Measurements from ENCODE around the gene KCNJ15. TPM values are rescaled to one million over a fixed set of nuclear protein-coding genes. Genes with fewer than 3 reads are reported as not detected.
A peak's percentile ranks its signal among the peaks of the same experiment; 100 is the strongest.

Gene KCNJ15
- 14.5 TPM for total RNA-seq (2013)
- polyA plus RNA-seq (10 to 100 TPM in 1 of 3 donors, 1 to 10 TPM in 2; 4.5 to 26.5 (median 8.0) TPM), polyA minus RNA-seq (4.0 and 4.8 TPM in 2 replicates), total RNA-seq (8.2 to 102 (median 51.5) reads per million in 11 experiments)

DNA sequence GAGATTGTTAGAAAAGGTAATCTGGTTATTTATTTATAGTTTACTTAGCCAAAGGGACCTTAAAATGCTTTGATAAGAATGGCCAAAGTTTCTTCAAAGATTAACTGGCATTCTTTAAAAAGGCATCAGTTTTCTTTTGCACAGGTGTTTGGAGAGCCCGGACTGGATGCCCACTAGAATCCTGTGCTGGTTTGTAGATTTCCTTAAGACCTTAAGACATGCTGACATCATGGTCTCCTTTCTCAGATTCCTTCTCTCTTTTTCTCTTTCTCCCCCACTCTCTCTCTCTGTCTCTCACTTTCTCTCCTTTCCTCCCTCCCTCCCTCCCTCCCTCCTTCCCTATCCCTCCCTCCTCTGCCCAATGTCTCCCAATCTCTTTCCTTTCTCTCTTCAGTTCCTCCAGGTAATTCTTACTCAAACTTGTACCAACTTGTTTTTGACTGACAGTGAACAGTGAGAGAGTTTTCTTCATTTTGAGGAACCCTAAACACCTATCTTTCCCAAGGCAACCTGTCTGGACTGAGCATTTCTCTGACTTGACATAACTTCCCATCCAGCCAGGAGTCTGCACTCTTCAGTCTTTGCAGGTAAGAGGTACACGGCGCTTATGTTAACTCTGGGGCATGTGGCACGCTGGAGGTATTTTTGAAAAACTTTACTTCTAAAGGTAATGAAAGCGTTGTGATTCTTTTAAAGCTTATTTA lies at the start of gene KCNJ15:
KCNJ15 (plus strand) TSS at position 393 of the 704 bp plus-strand sequence. CDS start 42,271 bp downstream, outside the sequence.
- 95% methylated on average over 5 of the region's 5 CpGs for WGBS (ENCODE audit: insufficient coverage)

DNA sequence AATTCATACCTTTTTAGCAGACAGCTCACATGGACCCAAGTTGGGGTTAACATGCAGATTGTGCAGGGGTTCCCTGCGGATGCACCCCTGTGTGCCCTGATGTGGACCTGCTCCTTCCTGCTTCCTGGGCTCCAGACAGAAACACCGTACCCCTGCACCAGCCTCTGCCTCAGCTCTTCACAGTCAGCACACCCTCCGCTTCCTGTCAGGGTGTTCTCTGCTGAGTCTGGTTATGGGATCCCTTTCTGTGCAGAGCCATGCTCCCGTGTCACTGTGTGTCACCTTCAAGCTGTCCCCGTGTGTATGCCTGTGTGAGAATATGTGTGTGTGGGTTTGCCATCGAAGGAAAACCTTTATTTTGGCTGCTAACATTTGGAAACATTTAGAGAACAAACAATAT lies 48.7 kb upstream of the KCNJ15 start:
- Histone ChIP-seq H2AFZ (ENCODE audit: insufficient read depth, low read depth, low read length, poor library complexity, severe bottlenecking) (no peak overlapping the region), H3K27me3 (ENCODE audit: control insufficient read depth in 2 of 2, insufficient read depth in 2 of 2, low read length in 2 of 2) (no peaks in the 10 kb centered on the region)
- TF ChIP-seq, protein P1, sequence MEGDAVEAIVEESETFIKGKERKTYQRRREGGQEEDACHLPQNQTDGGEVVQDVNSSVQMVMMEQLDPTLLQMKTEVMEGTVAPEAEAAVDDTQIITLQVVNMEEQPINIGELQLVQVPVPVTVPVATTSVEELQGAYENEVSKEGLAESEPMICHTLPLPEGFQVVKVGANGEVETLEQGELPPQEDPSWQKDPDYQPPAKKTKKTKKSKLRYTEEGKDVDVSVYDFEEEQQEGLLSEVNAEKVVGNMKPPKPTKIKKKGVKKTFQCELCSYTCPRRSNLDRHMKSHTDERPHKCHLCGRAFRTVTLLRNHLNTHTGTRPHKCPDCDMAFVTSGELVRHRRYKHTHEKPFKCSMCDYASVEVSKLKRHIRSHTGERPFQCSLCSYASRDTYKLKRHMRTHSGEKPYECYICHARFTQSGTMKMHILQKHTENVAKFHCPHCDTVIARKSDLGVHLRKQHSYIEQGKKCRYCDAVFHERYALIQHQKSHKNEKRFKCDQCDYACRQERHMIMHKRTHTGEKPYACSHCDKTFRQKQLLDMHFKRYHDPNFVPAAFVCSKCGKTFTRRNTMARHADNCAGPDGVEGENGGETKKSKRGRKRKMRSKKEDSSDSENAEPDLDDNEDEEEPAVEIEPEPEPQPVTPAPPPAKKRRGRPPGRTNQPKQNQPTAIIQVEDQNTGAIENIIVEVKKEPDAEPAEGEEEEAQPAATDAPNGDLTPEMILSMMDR (IDR thresholded peaks at IDR 0.05), result no peak

More for the DNA sequence above, at the start of gene KCNJ15:
- no peaks in the 10 kb centered on the region for H3K27me3 ChIP-seq (ENCODE audit: control insufficient read depth in 2 of 2, insufficient read depth in 2 of 2, low read length in 2 of 2)
- H3K27ac ChIP-seq (ENCODE audit: low read depth in 1 of 2, low read length in 2 of 2), result peak within 1 kb of the TSS in 1 of 2 donors; percentile 67
- H3K4me3 ChIP-seq (replicated peaks in 1 of 3; ENCODE audit: low read depth in 2 of 3, low read length in 3 of 3), result peak within 1 kb of the TSS in 1 of 3 experiments; percentile 43
- H2AFZ ChIP-seq (ENCODE audit: insufficient read depth, low read depth, low read length, poor library complexity, severe bottlenecking), result no peak within 1 kb of the TSS
- H3K4me2 ChIP-seq (replicated peaks; ENCODE audit: extremely low read depth, low read length, poor library complexity, severe bottlenecking), result peak within 1 kb of the TSS; percentile 36
- H3K9me3 ChIP-seq (replicated peaks in 1 of 2; ENCODE audit: control insufficient read depth in 1 of 2, insufficient read depth in 1 of 2, low read length in 2 of 2), result no peaks in the 10 kb centered on the region
- peaks cover 38 to 49% of the 10 kb centered on the region in 2 donors for H3K4me1 ChIP-seq (ENCODE audit: control insufficient read depth in 1 of 2, insufficient read depth in 2 of 2, low read length in 2 of 2)
- no peaks in the 10 kb centered on the region for H4K20me1 ChIP-seq (ENCODE audit: insufficient read depth, low read length)
- TF ChIP-seq, protein P1 (IDR thresholded peaks at IDR 0.05), result no peak
- H3K27me3 Mint-ChIP-seq (ENCODE audit: low read depth in 3 of 3), result peaks cover 0 to 2% (median under 1%) of the 10 kb centered on the region in 3 donors
- H3K4me3 Mint-ChIP-seq, result peak within 1 kb of the TSS in 1 of 2 donors; percentile 77
- intact Hi-C loops (cut with micrococcal nuclease), result no loop called here
- no peak within 1 kb of the TSS for H3K9ac ChIP-seq (ENCODE audit: insufficient read depth, low read length, poor library complexity, severe bottlenecking)
- no peaks in the 10 kb centered on the region for H3K79me2 ChIP-seq (ENCODE audit: insufficient read depth, low read length)
- DNase-seq, result no peak
- H3K4me1 Mint-ChIP-seq, result peaks cover 60% of the 10 kb centered on the region
- no peaks in the 10 kb centered on the region for H3K36me3 Mint-ChIP-seq
- no peaks in the 10 kb centered on the region for H3K36me3 ChIP-seq (replicated peaks in 1 of 2; ENCODE audit: control insufficient read depth in 1 of 2, insufficient read depth in 2 of 2, low read length in 2 of 2)
- peak within 1 kb of the TSS; percentile 46 to 94 (median 90) for H3K27ac Mint-ChIP-seq
- H3K9me3 Mint-ChIP-seq, result peaks cover 0 to 2% (median 0%) of the 10 kb centered on the region in 7 donors

More for the DNA sequence above, 48.7 kb upstream of the KCNJ15 start:
- Histone ChIP-seq H3K4me1 (ENCODE audit: control insufficient read depth in 1 of 2, insufficient read depth in 2 of 2, low read length in 2 of 2) (no peaks in the 10 kb centered on the region), H3K27ac (ENCODE audit: low read depth in 1 of 2, low read length in 2 of 2) (no peak overlapping the region), H3K9ac (ENCODE audit: insufficient read depth, low read length, poor library complexity, severe bottlenecking) (no peak overlapping the region), H3K79me2 (ENCODE audit: insufficient read depth, low read length) (no peaks in the 10 kb centered on the region), H3K36me3 (replicated peaks in 1 of 2; ENCODE audit: control insufficient read depth in 1 of 2, insufficient read depth in 2 of 2, low read length in 2 of 2) (no peaks in the 10 kb centered on the region), H3K4me2 (replicated peaks; ENCODE audit: extremely low read depth, low read length, poor library complexity, severe bottlenecking) (no peak overlapping the region), H3K9me3 (replicated peaks in 1 of 2; ENCODE audit: control insufficient read depth in 1 of 2, insufficient read depth in 1 of 2, low read length in 2 of 2) (peaks cover 0 to 3% of the 10 kb centered on the region in 2 donors), H4K20me1 (ENCODE audit: insufficient read depth, low read length) (no peaks in the 10 kb centered on the region), H3K4me3 (replicated peaks in 1 of 3; ENCODE audit: low read depth in 2 of 3, low read length in 3 of 3) (no peak overlapping the region)
- H3K9me3 Mint-ChIP-seq, result peaks cover 5 to 17% (median 13%) of the 10 kb centered on the region in 7 donors
- 56% methylated on average over 3 of the region's 6 CpGs for WGBS (ENCODE audit: insufficient coverage)
- intact Hi-C loops (cut with micrococcal nuclease), result no loop called here
- peak overlapping the region in 1 of 7 donors; percentile 1 for H3K27ac Mint-ChIP-seq
- peaks cover 8 to 33% (median 18%) of the 10 kb centered on the region in 3 donors for H3K27me3 Mint-ChIP-seq (ENCODE audit: low read depth in 3 of 3)
- H3K4me3 Mint-ChIP-seq, result peak overlapping the region in 1 of 2 donors; percentile 11
- peaks cover 6% of the 10 kb centered on the region for H3K4me1 Mint-ChIP-seq
- peaks cover 0 to 1% of the 10 kb centered on the region in 2 donors for H3K36me3 Mint-ChIP-seq
- DNase-seq, result no peak
